MM.1S (cell line): ENCODE measurements around the gene AQP11.

Experiments
- DNase-seq: peaks from one replicate; pipeline ENCODE4 v3.0.0-alpha.2; 2015
- H2AFZ ChIP-seq: fragments of 300-600 bp; sonication (generic); 2 replicates; pipeline ENCODE4 v1.6.0; 2016; ENCODE audit warnings: antibody characterized with exemption, low read length
- H3F3A ChIP-seq: fragments of 300-600 bp; sonication (generic); 2 replicates; pipeline ENCODE4 v1.6.1; 2016; ENCODE audit warnings: mild to moderate bottlenecking, antibody characterized with exemption, low read length, moderate library complexity, mixed read lengths; ENCODE audit not compliant: insufficient read depth
- H3K27ac ChIP-seq: fragments of 300-600 bp; sonication (generic); 2 replicates; pipeline ENCODE4 v1.5.1; 2016; ENCODE audit warnings: mild to moderate bottlenecking, low read length
- H3K27me3 ChIP-seq: fragments of 300-600 bp; sonication (generic); replicated peaks from 2 replicates; pipeline ENCODE4 v1.6.0; 2016; ENCODE audit warnings: low read length; ENCODE audit not compliant: insufficient read depth
- H3K36me3 ChIP-seq: fragments of 300-600 bp; sonication (generic); replicated peaks from 2 replicates; pipeline ENCODE4 v1.6.1; 2016; ENCODE audit warnings: mild to moderate bottlenecking, low read length, mixed read lengths; ENCODE audit not compliant: insufficient read depth
- H3K4me1 ChIP-seq: fragments of 300-600 bp; sonication (generic); 2 replicates; pipeline ENCODE4 v1.6.1; 2016; ENCODE audit warnings: low read length, mixed read lengths
- H3K4me2 ChIP-seq: fragments of 300-600 bp; sonication (generic); 2 replicates; pipeline ENCODE4 v1.6.0; 2016; ENCODE audit warnings: low read depth, low read length
- H3K4me3 ChIP-seq: fragments of 300-600 bp; sonication (generic); 2 replicates; pipeline ENCODE4 v1.5.1; 2016; ENCODE audit warnings: low read length, mixed read lengths
- H3K79me2 ChIP-seq: fragments of 300-600 bp; sonication (generic); 2 replicates; pipeline ENCODE4 v1.6.1; 2016; ENCODE audit warnings: mixed run types, low read length, mixed read lengths
- H3K9ac ChIP-seq: fragments of 300-600 bp; sonication (generic); 2 replicates; pipeline ENCODE4 v1.6.1; 2016; ENCODE audit warnings: low read length, mixed read lengths
- H3K9me2 ChIP-seq: fragments of 300-600 bp; sonication (generic); replicated peaks from 2 replicates; pipeline ENCODE4 v1.6.1; 2016; ENCODE audit warnings: mild to moderate bottlenecking, low read length, mixed read lengths; ENCODE audit not compliant: insufficient read depth
- H3K9me3 ChIP-seq: fragments of 300-600 bp; sonication (generic); replicated peaks from 2 replicates; pipeline ENCODE4 v1.6.1; 2016; ENCODE audit warnings: mild to moderate bottlenecking, low read length, mixed read lengths; ENCODE audit not compliant: insufficient read depth
- H4K20me1 ChIP-seq: fragments of 300-600 bp; sonication (generic); 2 replicates; pipeline ENCODE4 v1.6.1; 2016; ENCODE audit warnings: mild to moderate bottlenecking, low read length, moderate library complexity, mixed read lengths; ENCODE audit not compliant: insufficient read depth
- CTCF ChIP-seq: fragments of 300-600 bp; sonication (generic); IDR thresholded peaks from 2 replicates; pipeline ENCODE4 v1.5.1; 2016; ENCODE audit warnings: antibody characterized with exemption, low read length, mixed read lengths
- EZH2 ChIP-seq: fragments of 300-600 bp; sonication (generic); optimal IDR thresholded peaks from 2 replicates; pipeline ENCODE3; 2017; ENCODE audit warnings: low read depth, mild to moderate bottlenecking, antibody characterized with exemption, low read length, mixed read lengths
- EZH2phosphoT487 ChIP-seq: fragments of 300-600 bp; sonication (generic); IDR thresholded peaks from 2 replicates; pipeline ENCODE4 v1.6.1; 2018; ENCODE audit warnings: antibody characterized with exemption, low read length

AQP11 gene

GRCh38 chr11:77609234-77609633 is 19.5 kb downstream of the AQP11 start:
- Histone ChIP-seq H2AFZ (no peak overlapping the region), H3K27ac (no peak overlapping the region), H3K4me2 (no peak overlapping the region), H3F3A (no peaks in the 10 kb centered on the region), H3K9me2 (no peaks in the 10 kb centered on the region), H3K4me1 (no peaks in the 10 kb centered on the region), H4K20me1 (no peaks in the 10 kb centered on the region), H3K9me3 (no peaks in the 10 kb centered on the region), H3K4me3 (no peak overlapping the region), H3K9ac (no peak overlapping the region), H3K79me2 (no peaks in the 10 kb centered on the region), H3K27me3 (no peaks in the 10 kb centered on the region), H3K36me3 (0 out of 2 replicates have a peak, but pooled peaks cover 4% of the 10 kb centered on the region)
- no peak for DNase-seq
- TF ChIP-seq EZH2phosphoT487 (no peak), EZH2 (no peak), CTCF (no peak)

- no peaks in the 10 kb centered on the region for H3K27me3 ChIP-seq
- TF ChIP-seq EZH2, result no peak
- TF ChIP-seq CTCF, result no peak
- TF ChIP-seq EZH2phosphoT487, result no peak
These were observed 22.2 kb downstream of the AQP11 start for GRCh38 chr11:77611921-77612320.

GRCh38 chr11:77617892-77618291 is 28.1 kb downstream of the AQP11 start:
- Histone ChIP-seq H3K36me3 (peaks cover 7% of the 10 kb centered on the region; the same call in 1 of the 2 replicates), H3K27me3 (no peaks in the 10 kb centered on the region), H3K27ac (no peak overlapping the region), H4K20me1 (no peaks in the 10 kb centered on the region), H3F3A (no peaks in the 10 kb centered on the region), H3K4me3 (no peak overlapping the region), H2AFZ (no peak overlapping the region), H3K9ac (no peak overlapping the region), H3K4me1 (no peaks in the 10 kb centered on the region), H3K9me3 (no peaks in the 10 kb centered on the region), H3K4me2 (no peak overlapping the region), H3K9me2 (no peaks in the 10 kb centered on the region), H3K79me2 (no peaks in the 10 kb centered on the region)
- no peak for DNase-seq
- TF ChIP-seq CTCF, result no peak
- TF ChIP-seq EZH2, result no peak
- no peak for TF ChIP-seq EZH2phosphoT487

More at GRCh38 chr11:77611921-77612320, 22.2 kb downstream of the AQP11 start:
- Histone ChIP-seq H3K27ac (no peak overlapping the region), H3K9me2 (no peaks in the 10 kb centered on the region), H3K9ac (no peak overlapping the region), H2AFZ (no peak overlapping the region), H3K4me2 (no peak overlapping the region), H3F3A (no peaks in the 10 kb centered on the region), H4K20me1 (no peaks in the 10 kb centered on the region), H3K4me1 (no peaks in the 10 kb centered on the region), H3K4me3 (no peak overlapping the region), H3K36me3 (0 out of 2 replicates have a peak, but pooled peaks cover 7% of the 10 kb centered on the region), H3K79me2 (no peaks in the 10 kb centered on the region), H3K9me3 (no peaks in the 10 kb centered on the region)
- no peak for DNase-seq
